Effector memory CD8-positive, alpha-beta T cell (primary cell): ENCODE measurements around the gene ZNF616.

ENCODE experiments used
- ATAC-seq: fragments of 150-1000 bp; cut with Tn5 transposase; replicated peaks from 2 replicates; pipeline ENCODE4 v1.10.0; 2021; ENCODE audit warnings: mild to moderate bottlenecking, moderate library complexity
- DNase-seq, 3 experiments: peaks; one replicate each; pipeline ENCODE4 v3.0.0; 2021
- H3K27ac Mint-ChIP-seq, 2 donors: one replicate each; pipeline ENCODE4 v1.8.0; 2022; ENCODE audit warnings: mild to moderate bottlenecking in 2 of 2, mixed read lengths in 2 of 2, moderate library complexity in 2 of 2
- H3K27me3 Mint-ChIP-seq, 2 donors: one replicate each; pipeline ENCODE4 v1.8.0; 2022; ENCODE audit warnings: mixed read lengths in 2 of 2
- H3K36me3 Mint-ChIP-seq: one replicate; pipeline ENCODE4 v1.8.0; 2022; ENCODE audit warnings: mild to moderate bottlenecking, moderate library complexity, mixed read lengths; ENCODE audit not compliant: insufficient read depth
- H3K4me1 Mint-ChIP-seq, 2 donors: one replicate each; pipeline ENCODE4 v1.8.0; 2022; ENCODE audit warnings: low read depth in 2 of 2, mixed read lengths in 2 of 2
- H3K4me3 Mint-ChIP-seq, 2 donors: one replicate each; pipeline ENCODE4 v1.8.0; 2022; ENCODE audit warnings: mild to moderate bottlenecking in 2 of 2, mixed read lengths in 2 of 2, moderate library complexity in 2 of 2
- H3K9me3 Mint-ChIP-seq, 2 donors: one replicate each; pipeline ENCODE4 v1.8.0; 2022; ENCODE audit warnings: mixed read lengths in 2 of 2
- total RNA-seq, 9 experiments: gene quantifications; one replicate each; lab custom pipeline; 2026; lab: John Stamatoyannopoulos, UW

ZNF616 gene
- total RNA-seq = 6.7 to 37.1 (median 20.6) reads per million in 9 experiments

DNA sequence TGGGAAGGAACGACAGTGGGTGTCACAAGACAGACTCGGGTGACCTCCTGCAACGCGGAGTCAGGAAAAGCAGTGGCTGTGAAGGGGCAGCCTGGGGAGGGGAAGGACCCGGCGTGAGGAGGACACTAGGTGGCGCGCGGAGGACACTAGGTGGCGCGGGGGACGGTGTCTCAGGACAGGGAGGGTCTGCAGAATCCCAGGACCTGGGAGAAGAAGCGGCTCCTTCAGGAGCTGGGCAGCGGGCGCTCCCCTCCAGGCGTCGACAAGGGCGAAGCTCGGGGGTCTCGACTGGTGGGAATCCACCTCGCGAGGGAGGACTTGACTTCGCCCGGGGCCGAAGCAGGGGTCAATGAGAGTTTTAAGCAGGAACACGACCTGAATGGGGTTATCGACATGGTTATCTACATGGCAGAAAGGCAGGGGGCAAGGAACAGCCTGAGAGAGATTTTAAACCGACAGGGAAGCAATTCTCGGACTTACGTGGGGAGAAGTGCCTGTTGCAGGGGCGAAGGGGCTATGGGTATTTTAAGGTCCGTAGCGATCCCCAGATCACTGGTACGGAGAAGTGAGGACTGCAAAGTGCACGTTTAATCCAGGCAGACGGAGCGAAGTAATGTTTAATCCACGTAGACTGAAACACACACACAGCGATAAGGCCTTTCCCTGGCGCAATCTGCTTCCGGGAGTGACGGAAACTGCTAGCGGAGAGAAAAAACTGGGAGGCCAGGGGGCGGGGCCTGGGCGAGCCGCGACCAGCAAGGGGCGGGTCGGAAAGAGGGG, at the start of gene ZNF616:
Gene ZNF616, minus strand, starts transcription at position 687 of the 780 bp plus-strand sequence. CDS start 9,426 bp downstream, outside the sequence.
- Mint-ChIP-seq H3K27me3 (no peaks in the 10 kb centered on the region), H3K4me3 (peak within 1 kb of the TSS; percentile 88 to 95), H3K27ac (peak within 1 kb of the TSS; percentile 92 to 96), H3K4me1 (peaks cover 17 to 31% of the 10 kb centered on the region in 2 donors), H3K9me3 (no peaks in the 10 kb centered on the region), H3K36me3 (peaks cover 4% of the 10 kb centered on the region)
- ATAC-seq (peak; percentile 72), DNase-seq (peak; percentile 62 to 97 (median 67))

DNA sequence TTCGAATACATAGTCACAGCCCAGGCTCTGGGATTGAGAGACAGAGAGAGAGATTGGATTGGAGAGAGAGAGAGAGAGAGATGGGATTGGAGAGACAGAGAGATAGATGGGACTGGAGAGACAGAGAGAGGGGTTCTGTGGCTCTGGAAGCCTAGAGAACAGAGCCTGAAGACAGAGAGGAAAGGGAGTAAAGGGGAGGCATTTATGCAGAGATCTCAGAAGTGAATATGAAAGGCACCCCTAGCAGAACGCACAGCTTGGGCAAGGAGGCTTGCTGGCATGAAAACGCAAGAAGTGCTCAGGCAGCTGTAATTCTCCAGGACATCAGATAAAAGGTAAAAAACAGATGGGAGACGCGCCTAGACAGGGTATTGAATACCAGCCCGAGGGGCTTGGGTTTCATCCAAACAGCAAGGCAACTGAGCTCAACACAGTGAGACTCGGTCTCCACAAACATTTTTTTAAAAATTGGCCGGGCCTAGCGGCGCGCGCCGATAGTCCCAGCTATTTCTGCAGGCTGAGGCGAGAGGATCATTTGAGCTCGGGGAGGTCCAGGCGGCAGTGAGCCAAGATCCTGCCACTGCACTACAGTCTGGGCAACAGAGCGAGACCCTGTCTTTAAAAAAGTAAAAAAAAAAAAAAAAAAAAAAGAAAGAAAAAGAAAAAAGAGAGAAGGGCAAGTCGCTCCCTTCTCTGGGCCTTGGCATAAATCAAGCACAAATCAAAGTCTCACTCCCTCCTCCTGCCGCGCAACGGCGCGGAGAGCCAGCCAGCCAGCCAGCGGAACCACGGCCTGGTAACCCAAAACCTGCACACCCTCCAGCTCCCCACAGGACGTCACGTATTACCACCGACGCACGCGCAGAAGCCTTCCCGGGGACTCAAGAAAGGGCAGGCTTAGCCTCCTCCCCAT, 49.3 kb upstream of the ZNF616 start:
- H3K4me1 Mint-ChIP-seq = peaks cover 26 to 36% of the 10 kb centered on the region in 2 donors
- no peaks in the 10 kb centered on the region for H3K27me3 Mint-ChIP-seq
- H3K4me3 Mint-ChIP-seq = peak overlapping the region; percentile 97
- no peak for ATAC-seq
- H3K9me3 Mint-ChIP-seq = no peaks in the 10 kb centered on the region
- H3K36me3 Mint-ChIP-seq = peaks cover 39% of the 10 kb centered on the region
- no peak for DNase-seq
- peak overlapping the region; percentile 100 for H3K27ac Mint-ChIP-seq

DNA sequence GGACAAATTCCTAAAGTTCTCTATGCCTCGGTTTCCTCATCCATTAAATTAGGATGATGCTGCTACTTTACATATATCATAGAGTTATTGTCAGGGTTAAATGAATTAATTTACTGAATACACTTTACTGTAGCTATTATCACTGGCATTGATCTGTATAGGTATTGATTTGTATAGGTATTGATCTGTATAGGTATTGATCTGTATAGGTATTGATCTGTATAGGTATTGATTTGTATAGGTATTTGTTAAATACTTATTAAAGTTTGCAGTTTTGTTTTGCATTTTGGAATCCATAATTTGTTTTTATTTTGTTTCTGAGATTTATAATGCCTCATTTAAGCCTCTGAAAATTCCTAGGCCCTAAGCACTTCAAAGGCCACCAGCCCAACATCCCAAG, 47.7 kb upstream of the ZNF616 start:
- DNase-seq = no peak
- H3K27me3 Mint-ChIP-seq = no peaks in the 10 kb centered on the region
- H3K4me3 Mint-ChIP-seq = no peak overlapping the region
- no peak for ATAC-seq
- peaks cover 17 to 23% of the 10 kb centered on the region in 2 donors for H3K4me1 Mint-ChIP-seq
- H3K9me3 Mint-ChIP-seq = no peaks in the 10 kb centered on the region
- H3K27ac Mint-ChIP-seq = no peak overlapping the region
- peaks cover 25% of the 10 kb centered on the region for H3K36me3 Mint-ChIP-seq

DNA sequence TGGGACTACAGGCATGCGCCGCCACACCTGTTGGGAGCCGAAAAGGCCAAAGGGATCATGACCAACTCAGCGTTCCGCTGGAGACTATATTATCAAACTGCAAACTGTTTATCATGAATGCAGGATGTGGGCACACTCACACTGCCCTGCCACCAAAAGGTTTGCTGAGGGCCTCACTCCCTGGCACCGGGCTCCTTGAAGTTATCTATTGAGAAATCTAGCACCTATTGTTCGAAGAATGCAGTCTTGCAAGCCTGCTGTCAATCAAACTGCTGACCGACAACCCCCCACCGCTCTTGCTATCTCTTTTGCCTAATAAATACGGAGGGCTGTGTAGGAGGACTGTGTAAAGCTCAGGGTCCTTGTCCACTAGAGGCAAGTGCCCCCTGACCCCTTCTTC, 36.8 kb upstream of the ZNF616 start:
- H3K36me3 Mint-ChIP-seq = no peaks in the 10 kb centered on the region
- ATAC-seq = no peak
- peak overlapping the region in 1 of 2 donors; percentile 61 for H3K4me3 Mint-ChIP-seq
- no peak for DNase-seq
- H3K9me3 Mint-ChIP-seq = no peaks in the 10 kb centered on the region
- peaks cover 2 to 7% of the 10 kb centered on the region in 2 donors for H3K4me1 Mint-ChIP-seq
- no peaks in the 10 kb centered on the region for H3K27me3 Mint-ChIP-seq
- H3K27ac Mint-ChIP-seq = peak overlapping the region; percentile 5 to 91

DNA sequence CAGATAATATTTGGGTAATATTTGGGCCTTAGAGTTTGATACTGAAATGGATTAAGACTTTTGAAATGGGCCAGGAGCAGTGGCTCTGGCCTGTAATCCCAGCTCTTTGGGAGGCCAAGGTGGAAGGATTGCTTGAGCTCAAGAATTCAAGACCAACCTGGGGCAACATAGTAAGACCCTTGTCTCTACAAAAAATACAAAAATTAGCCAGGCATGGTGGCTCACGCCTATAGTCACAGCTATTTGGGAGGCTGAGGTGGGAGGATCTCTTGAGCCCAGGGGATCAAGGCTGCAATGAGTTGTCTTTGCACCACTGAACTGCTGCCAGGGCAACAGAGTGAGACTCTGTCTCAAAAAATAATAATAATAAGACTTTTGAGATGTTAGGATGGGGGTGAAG, 32.6 kb upstream of the ZNF616 start:
- Mint-ChIP-seq H3K4me1 (peaks cover 19 to 30% of the 10 kb centered on the region in 2 donors), H3K27ac (peak overlapping the region in 1 of 2 donors; percentile 95), H3K27me3 (no peaks in the 10 kb centered on the region), H3K36me3 (peaks cover 25% of the 10 kb centered on the region), H3K4me3 (peak overlapping the region in 1 of 2 donors; percentile 100), H3K9me3 (no peaks in the 10 kb centered on the region)
- no peak for ATAC-seq
- no peak for DNase-seq

DNA sequence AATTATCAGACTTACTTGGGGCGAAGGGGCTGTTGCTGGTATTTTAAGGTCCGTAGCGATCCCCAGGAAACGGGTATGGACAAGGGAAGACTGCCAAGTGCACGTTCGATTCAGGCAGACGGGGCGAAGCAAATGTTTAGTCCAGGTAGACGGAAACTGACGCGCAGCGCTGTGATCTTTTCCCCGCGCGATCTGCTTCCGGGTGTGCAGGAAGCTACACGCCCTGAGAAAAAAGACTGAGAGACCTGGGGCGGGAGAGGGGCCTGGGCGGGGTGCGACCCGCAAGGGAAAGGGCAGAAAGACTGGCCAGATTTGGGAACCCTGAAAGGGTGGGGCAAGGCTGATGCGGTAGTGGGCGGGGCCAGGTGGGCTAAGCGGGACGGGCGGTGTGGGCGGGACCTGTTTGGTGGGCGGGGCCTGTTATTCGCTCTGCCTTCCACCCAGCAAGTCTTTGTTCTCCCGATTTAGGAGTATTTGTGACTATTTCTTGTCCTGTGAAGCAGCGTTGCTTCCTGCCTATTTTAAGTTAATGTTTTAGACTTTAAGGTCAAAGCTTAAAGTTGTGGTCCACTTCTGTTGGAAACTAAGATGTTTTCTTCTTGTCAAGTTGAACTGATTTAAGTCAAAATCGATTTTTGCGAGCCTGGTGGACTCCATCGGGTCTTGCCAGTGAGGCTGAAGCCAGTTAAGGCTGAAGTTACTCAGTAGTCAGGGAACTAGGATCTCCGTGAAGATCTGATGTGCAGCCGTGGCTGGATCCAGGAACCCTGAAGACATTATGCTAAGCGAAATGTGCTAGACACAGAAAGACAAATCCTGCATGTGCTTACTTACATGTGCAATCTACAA, 31.8 kb upstream of the ZNF616 start, which contains the start of gene ZNF836:
Gene ZNF836, minus strand, starts transcription at position 301 of the 849 bp plus-strand sequence. CDS start 3,549 bp downstream, outside the sequence.
- Mint-ChIP-seq H3K27ac (peak within 1 kb of the TSS; percentile 95 to 96), H3K4me3 (peak within 1 kb of the TSS; percentile 91 to 100), H3K4me1 (peaks cover 19 to 30% of the 10 kb centered on the region in 2 donors), H3K27me3 (no peaks in the 10 kb centered on the region), H3K36me3 (peaks cover 33% of the 10 kb centered on the region), H3K9me3 (no peaks in the 10 kb centered on the region)
- ATAC-seq (peak; percentile 93), DNase-seq (peak; percentile 76 to 81 (median 79))

DNA sequence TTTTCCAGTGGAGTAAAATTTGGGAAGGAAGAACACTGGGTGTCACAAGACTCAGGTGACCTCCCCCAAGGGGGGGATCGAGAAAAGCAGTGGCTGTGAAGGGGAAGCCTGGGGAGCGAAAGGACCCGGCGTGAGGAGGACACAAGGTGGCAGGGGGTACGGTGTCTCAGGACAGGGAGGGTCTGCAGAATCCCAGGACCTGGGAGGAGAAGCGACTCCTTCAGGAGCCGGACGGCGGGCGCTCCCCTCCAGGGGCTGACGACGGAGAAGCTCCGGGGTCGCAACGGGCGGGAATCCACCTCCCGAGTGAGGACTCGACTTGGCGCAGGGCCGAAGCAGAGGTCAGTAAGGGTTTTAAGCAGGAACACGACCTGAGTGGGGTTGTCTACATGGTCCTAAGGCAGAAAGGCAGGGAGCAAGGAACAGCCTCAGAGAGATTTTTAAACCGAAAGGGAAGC, 31.2 kb upstream of the ZNF616 start:
- peak; percentile 17 for ATAC-seq
- peaks cover 34% of the 10 kb centered on the region for H3K36me3 Mint-ChIP-seq
- H3K27me3 Mint-ChIP-seq = no peaks in the 10 kb centered on the region
- H3K4me3 Mint-ChIP-seq = peak overlapping the region; percentile 91 to 100
- DNase-seq = no peak
- H3K9me3 Mint-ChIP-seq = no peaks in the 10 kb centered on the region
- peaks cover 17 to 27% of the 10 kb centered on the region in 2 donors for H3K4me1 Mint-ChIP-seq
- H3K27ac Mint-ChIP-seq = peak overlapping the region; percentile 95 to 96

DNA sequence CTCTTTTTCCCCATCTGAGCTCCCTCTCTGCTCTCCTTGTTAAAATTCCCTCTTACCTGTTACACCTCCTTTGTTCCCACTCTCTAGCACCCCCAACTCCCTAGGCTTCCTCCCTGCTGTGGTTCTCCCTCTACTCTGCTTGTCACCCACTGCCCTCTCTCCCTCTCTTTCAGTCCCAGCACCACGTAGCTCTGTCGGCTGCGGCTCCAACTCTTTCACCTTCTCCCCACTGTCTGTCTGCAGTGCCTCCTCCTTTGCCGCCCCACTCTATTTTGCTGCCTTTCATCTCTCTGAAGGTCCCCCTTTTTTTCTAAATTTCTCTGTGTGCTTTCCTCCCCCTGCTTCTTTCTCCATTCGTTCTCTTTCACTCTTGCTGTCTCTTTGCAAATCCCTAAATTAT, 30.6 kb upstream of the ZNF616 start:
- no peak for DNase-seq
- H3K36me3 Mint-ChIP-seq = peaks cover 35% of the 10 kb centered on the region
- H3K4me1 Mint-ChIP-seq = peaks cover 17 to 27% of the 10 kb centered on the region in 2 donors
- ATAC-seq = no peak
- no peaks in the 10 kb centered on the region for H3K9me3 Mint-ChIP-seq
- peak overlapping the region; percentile 95 to 96 for H3K27ac Mint-ChIP-seq
- H3K27me3 Mint-ChIP-seq = no peaks in the 10 kb centered on the region
- H3K4me3 Mint-ChIP-seq = peak overlapping the region; percentile 91 to 100

DNA sequence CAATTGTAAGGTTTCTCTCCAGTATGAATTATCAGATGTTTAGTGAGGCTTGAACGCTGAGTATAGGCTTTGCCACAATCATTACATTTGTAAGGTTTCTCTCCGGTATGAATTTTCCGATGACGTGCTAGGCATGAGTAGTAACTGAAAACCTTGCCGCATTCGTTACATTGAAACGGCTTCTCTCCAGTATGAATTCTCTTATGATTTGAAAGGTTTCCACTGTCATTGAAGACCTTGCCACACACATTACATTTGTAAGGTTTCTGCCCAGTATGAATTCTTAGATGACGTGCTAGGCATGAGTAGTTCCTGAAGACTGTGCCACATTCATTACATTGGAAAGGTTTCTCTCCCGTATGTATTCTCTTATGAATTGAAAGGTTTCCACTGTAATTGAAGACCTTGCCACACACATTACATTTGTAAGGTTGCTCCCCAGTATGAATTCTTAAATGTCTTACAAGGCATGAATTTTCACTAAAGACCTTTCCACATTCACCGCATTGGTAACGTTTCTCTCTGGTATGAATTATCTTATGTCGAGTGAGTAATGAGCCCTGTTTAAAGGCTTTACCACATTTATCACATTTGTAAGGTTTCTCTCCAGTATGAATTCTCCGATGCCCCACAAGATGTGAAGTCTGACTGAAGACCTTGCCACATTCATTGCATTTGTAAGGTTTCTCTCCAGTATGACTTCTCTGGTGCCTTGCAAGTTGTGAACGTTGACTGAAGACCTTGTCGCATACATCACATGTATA, 16.0 kb upstream of the ZNF616 start:
- Mint-ChIP-seq H3K9me3 (peaks cover 11 to 30% of the 10 kb centered on the region in 2 donors), H3K36me3 (peaks cover 27% of the 10 kb centered on the region), H3K4me3 (no peak overlapping the region), H3K27me3 (no peaks in the 10 kb centered on the region), H3K27ac (no peak overlapping the region), H3K4me1 (no peaks in the 10 kb centered on the region)
- no peak for DNase-seq
- no peak for ATAC-seq

DNA sequence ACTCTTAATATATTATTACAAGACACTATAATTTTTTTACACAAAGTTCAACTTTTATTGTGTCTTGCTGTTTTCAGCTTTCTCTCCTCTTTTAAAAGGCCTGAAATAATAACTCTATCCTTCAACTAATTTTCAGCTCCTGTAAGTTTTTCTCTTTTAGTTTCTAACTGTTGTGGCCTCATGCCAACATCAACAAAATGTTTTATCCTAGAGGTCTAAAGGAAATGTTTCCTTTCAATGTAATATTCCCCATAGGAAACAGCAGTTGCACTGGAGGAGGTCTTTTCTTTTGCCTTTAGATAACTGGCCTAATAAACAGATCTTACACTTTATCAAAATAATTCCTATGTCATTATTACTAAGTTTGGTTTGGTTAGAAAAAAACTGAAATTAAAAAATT, 8.5 kb upstream of the ZNF616 start:
- Mint-ChIP-seq H3K4me3 (no peak overlapping the region), H3K27ac (no peak overlapping the region), H3K9me3 (peaks cover 0 to 4% of the 10 kb centered on the region in 2 donors), H3K27me3 (no peaks in the 10 kb centered on the region), H3K4me1 (no peaks in the 10 kb centered on the region), H3K36me3 (peaks cover under 1% of the 10 kb centered on the region)
- no peak for ATAC-seq
- DNase-seq = no peak

DNA sequence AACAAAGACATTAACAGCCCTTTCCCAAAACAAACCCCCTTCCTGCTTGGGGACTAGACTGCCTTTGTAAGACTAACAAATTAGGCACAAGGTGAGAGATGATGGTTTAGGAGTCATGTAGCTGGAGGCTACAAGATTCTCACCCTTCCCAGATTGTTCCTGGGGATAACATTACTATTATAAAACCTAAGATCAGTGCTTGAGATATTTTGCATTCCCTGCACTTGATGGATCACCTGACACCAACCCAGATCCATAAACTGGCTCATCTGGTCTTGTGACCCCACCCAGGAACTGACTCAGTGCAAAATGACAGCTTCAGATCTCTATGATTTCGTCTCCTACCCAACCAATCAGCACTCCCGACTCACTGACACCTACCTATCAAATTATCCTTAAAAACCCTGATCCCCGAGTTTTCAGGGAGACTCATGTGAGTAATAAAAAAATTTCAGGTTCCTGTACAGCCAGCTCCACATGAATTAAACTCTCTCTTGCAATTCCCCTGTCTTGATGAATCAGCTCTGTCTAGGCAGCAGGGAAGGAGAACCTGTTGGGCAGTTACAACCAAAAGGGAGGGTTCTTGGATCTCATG, 2.4 kb upstream of the ZNF616 start:
- Mint-ChIP-seq H3K4me3 (no peak overlapping the region), H3K9me3 (peaks cover 0 to 2% of the 10 kb centered on the region in 2 donors), H3K4me1 (peaks cover 15 to 26% of the 10 kb centered on the region in 2 donors), H3K27ac (no peak overlapping the region), H3K36me3 (peaks cover 4% of the 10 kb centered on the region), H3K27me3 (no peaks in the 10 kb centered on the region)
- ATAC-seq (no peak), DNase-seq (no peak)

DNA sequence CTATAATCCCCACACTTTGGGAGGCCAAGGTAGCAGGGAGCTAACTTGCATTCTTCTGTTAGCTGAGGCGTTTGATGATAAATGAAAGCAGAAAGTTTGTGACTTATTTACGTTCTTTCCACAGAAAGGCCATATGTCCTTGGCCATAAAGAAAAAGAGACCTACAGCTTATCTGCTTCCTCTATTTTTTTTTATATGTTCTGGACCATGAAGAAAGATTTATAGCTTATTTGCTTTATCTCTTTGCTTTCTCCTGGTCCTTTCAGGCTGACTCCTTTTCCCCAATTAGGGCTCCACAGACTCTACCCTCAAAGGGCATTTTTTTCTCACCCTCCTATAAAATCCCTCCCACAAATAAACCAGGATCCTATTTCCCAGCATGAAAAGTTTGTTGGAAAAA, 1.5 kb upstream of the ZNF616 start:
- ATAC-seq (no peak), DNase-seq (no peak)
- no peaks in the 10 kb centered on the region for H3K27me3 Mint-ChIP-seq
- H3K9me3 Mint-ChIP-seq = peaks cover 0 to 2% of the 10 kb centered on the region in 2 donors
- H3K4me1 Mint-ChIP-seq = peaks cover 15 to 31% of the 10 kb centered on the region in 2 donors
- no peak overlapping the region for H3K27ac Mint-ChIP-seq
- no peak overlapping the region for H3K4me3 Mint-ChIP-seq
- peaks cover 4% of the 10 kb centered on the region for H3K36me3 Mint-ChIP-seq
